ENCODE results near the gene KHSRP. TPM values are rescaled to one million over a fixed set of nuclear protein-coding genes. Genes with fewer than 3 reads are reported as not detected.

The KHSRP gene
- total and polyA plus RNA-seq, 2 of the 13 experiments (the other 11 are each of a cell fraction or from before 2014, with no cell fraction given) = 72.1 to 129 TPM

- TF ChIP-seq SKI (IDR thresholded peaks at IDR 0.05; ENCODE audit: partially characterized antibody) = no peak
- no peak for TF ChIP-seq CEBPZ (IDR thresholded peaks at IDR 0.05; ENCODE audit: low read length)
- TF ChIP-seq ZKSCAN8 (CRISPR knock-in tag; IDR thresholded peaks at IDR 0.05; ENCODE audit: borderline replicate concordance) = no peak
- no peak for TF ChIP-seq ZNF431 (CRISPR knock-in tag; IDR thresholded peaks at IDR 0.05; ENCODE audit: borderline replicate concordance, low read depth)
- no peak for TF ChIP-seq ATF6 (CRISPR knock-in tag; conservative IDR thresholded peaks at IDR 0.05)
- TF ChIP-seq ZNF598 (CRISPR knock-in tag; IDR thresholded peaks at IDR 0.05; ENCODE audit: borderline replicate concordance) = no peak
- no peak for TF ChIP-seq PRMT3 (CRISPR knock-in tag; IDR thresholded peaks at IDR 0.05; ENCODE audit: borderline replicate concordance, low read depth)
- peak; percentile 84; the same call in 2 of the 3 replicates for TF ChIP-seq MXI1 (IDR thresholded peaks at IDR 0.05; ENCODE audit: borderline replicate concordance, low read depth, low read length)
- TF ChIP-seq POLR2AphosphoS5 (IDR thresholded peaks at IDR 0.05; ENCODE audit: low read depth, low read length) = peak; percentile 76
- no peak for TF ChIP-seq ZNF230 (CRISPR knock-in tag; IDR thresholded peaks at IDR 0.05)
- TF ChIP-seq ZNF546 (CRISPR knock-in tag; conservative IDR thresholded peaks at IDR 0.05) = no peak
- peak; percentile 37 for TF ChIP-seq HIVEP1 (CRISPR knock-in tag; IDR thresholded peaks at IDR 0.05)
- TF ChIP-seq ZBTB2 (CRISPR knock-in tag; IDR thresholded peaks at IDR 0.05; ENCODE audit: low read depth) = no peak
- TF ChIP-seq SAP130 (CRISPR knock-in tag; IDR thresholded peaks at IDR 0.05; ENCODE audit: low read depth) = peak; percentile 98
- TF ChIP-seq ZNF605 (CRISPR knock-in tag; IDR thresholded peaks at IDR 0.05) = no peak; the same call in 1 of the 2 replicates
- TF ChIP-seq ZNF124 (CRISPR knock-in tag; IDR thresholded peaks at IDR 0.05) = no peak
Measured at GRCh38 chr19:6393074-6393982, 31.3 kb downstream of the KHSRP start, which contains the start of gene GTF2F1 (continued).
